ENCODE measurements around the gene KDSR. TPM values are rescaled to one million over a fixed set of nuclear protein-coding genes. Genes with fewer than 3 reads are reported as not detected.

Gene KDSR
- total and polyA plus RNA-seq, 12 donors: 9.4 to 41.6 (median 32.8) TPM

DNA sequence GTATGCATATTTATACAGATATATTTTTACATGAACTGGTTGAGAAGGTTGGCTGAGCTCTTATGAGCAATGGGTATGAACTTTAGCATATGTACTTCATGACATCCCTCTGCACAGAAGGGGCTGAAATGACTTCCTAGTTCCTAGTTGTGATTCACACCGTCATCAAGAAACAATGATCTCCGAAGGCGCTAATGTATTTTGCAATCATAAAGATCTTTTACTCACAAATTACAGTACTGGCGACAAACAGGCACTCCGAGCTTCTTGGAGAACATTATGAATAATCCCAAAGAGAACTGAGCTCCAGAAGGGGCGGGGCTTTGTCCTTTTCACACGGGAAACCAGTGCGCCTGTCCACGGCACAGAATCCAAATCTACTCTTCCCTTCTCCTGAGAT, 65.6 kb downstream of the KDSR start:
- peak in 1 of 2 donors; percentile 30 for DNase-seq
- H3K4me3 ChIP-seq: no peak overlapping the region
- H3K9me3 ChIP-seq: no peaks in the 10 kb centered on the region
- 75 to 84% methylated on average over 9 of the region's 9 CpGs for WGBS, 2 donors
- no peaks in the 10 kb centered on the region for H3K36me3 ChIP-seq
- H3K4me1 ChIP-seq: peaks cover 0 to 70% (median 29%) of the 10 kb centered on the region in 9 donors
- H3K27ac ChIP-seq: peak overlapping the region in 3 of 10 donors; percentile 16 to 51 (median 51)
- intact Hi-C loops (cut with DNase I): no loop called here
- TF ChIP-seq, protein P1, sequence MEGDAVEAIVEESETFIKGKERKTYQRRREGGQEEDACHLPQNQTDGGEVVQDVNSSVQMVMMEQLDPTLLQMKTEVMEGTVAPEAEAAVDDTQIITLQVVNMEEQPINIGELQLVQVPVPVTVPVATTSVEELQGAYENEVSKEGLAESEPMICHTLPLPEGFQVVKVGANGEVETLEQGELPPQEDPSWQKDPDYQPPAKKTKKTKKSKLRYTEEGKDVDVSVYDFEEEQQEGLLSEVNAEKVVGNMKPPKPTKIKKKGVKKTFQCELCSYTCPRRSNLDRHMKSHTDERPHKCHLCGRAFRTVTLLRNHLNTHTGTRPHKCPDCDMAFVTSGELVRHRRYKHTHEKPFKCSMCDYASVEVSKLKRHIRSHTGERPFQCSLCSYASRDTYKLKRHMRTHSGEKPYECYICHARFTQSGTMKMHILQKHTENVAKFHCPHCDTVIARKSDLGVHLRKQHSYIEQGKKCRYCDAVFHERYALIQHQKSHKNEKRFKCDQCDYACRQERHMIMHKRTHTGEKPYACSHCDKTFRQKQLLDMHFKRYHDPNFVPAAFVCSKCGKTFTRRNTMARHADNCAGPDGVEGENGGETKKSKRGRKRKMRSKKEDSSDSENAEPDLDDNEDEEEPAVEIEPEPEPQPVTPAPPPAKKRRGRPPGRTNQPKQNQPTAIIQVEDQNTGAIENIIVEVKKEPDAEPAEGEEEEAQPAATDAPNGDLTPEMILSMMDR (IDR thresholded peaks at IDR 0.05): no peak
- H3K27me3 ChIP-seq: no peaks in the 10 kb centered on the region
- peak in 5 of 8 donors; percentile 34 to 76 (median 54) for ATAC-seq

DNA sequence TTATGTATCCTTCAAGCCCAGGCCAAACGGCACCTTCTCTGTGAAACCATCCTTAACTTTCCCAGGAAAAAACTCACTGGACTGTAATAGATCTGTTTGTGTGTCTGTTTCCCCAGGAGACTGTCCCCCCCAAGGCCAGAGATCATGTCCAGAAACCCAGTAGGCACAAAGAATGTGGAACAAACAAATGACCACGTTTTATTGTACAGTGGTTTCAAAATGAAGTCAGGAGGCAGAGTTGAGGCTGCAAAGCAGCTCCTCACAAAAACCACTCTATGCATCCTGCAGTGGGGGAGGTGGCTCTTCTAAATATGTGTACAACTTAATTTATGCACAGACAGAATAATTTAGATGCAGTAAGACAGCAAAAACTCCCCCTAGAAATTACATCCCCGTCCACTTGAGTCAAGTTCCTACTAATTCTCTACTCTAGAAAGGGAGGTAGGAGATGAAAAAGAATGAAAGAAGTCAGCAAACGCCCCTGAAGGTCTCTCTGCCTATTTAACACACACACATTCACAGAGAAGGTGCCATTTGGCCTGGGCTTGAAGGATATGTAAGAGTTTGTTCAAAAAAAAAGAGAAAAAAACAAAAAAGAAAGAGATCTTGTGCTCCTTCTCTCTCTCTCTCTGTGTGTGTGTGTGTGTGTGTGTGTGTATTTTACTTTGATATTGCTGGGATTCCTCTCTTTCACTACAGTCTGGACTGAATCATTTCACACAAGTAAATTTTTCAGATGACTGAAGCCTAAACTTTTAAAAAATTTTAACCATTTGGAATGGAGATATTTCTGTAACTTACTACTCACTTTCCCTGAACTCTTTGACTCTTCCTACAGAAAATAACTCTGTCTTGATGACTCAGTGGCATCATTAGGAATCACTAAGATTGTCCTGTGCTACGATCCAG, 66.9 kb downstream of the KDSR start:
- TF ChIP-seq, protein P1 (IDR thresholded peaks at IDR 0.05): no peak
- intact Hi-C loops (cut with DNase I): no loop called here
- 78 to 83% methylated on average over 5 of the region's 5 CpGs for WGBS, 2 donors
- no peak overlapping the region for H3K4me3 ChIP-seq
- ATAC-seq: no peak
- DNase-seq: no peak
- peak overlapping the region in 2 of 10 donors; percentile 40 to 45 for H3K27ac ChIP-seq
- no peaks in the 10 kb centered on the region for H3K9me3 ChIP-seq
- no peaks in the 10 kb centered on the region for H3K36me3 ChIP-seq
- peaks cover 0 to 63% (median 26%) of the 10 kb centered on the region in 9 donors for H3K4me1 ChIP-seq
- H3K27me3 ChIP-seq: no peaks in the 10 kb centered on the region

DNA sequence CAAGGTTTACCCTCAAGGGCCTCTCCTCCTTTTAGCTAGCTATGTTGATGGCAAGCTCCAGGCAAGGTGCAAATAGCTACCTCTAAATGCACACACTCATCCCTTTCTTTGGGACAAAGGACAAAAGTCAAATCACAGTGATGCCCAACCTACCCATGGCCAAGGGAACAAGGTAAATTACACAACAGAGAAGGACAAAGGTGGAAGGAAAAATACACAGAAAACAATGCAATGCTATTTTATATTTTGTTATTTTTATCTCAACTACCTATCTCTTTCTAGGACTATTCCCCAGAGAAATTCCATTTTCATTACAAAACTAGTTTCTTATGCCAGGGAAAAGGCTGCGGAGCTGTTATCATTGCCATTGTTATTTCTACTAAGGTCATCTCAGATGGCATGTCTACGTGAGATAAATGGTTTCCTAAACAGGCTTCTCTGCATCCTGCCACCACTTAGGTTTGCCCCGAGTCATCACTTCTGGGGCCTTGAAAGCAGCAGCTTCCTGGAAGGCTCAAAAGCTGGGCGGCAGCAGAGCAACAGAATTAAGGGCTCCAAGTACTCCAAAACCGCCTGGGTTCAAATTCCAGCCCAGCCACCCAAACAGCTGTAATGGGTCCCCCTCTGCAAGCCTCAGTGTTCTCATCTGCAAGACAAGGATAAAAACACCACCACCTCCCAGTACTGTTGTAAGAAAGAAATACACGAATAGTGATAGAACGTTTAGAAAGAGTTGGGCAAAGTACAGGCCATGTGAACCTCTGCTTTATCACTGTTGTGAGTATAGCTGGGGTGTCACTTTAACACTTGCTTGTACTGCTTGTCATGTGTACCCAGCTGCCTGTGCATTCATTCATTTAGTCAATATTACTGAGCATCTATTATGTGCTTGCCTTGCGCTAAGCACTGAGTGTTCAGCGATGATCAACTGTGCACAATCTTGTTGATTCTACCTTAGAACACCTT, 68.3 kb downstream of the KDSR start:
- TF ChIP-seq, protein P1 (IDR thresholded peaks at IDR 0.05): no peak
- intact Hi-C loops (cut with DNase I): no loop called here
- peaks cover 0 to 2% (median 0%) of the 10 kb centered on the region in 9 donors for H3K36me3 ChIP-seq
- H3K27me3 ChIP-seq: no peaks in the 10 kb centered on the region
- H3K4me3 ChIP-seq: no peak overlapping the region
- H3K27ac ChIP-seq: peak overlapping the region in 1 of 10 donors; percentile 45
- 80 to 87% methylated on average over 9 of the region's 9 CpGs for WGBS, 2 donors
- peaks cover 0 to 60% (median 29%) of the 10 kb centered on the region in 9 donors for H3K4me1 ChIP-seq
- ATAC-seq (no peak), DNase-seq (no peak)
- no peaks in the 10 kb centered on the region for H3K9me3 ChIP-seq
